Activated T-helper 1 cell treated with anti-CD3 and anti-CD28 coated beads, Interleukin-12 subunit alpha, Interleukin-12 subunit beta, Interleukin-2, Interleukin-4 antibody, amounts not matched to agents 30 ng/mL and 10 ng/mL and 1 ng/mL, durations not matched to agents 14 hours and 24 hours and 36 hours (primary cell): Measurements from ENCODE around the gene TWIST2. TPM values are rescaled to one million over a fixed set of nuclear protein-coding genes. Genes with fewer than 3 reads are reported as not detected.

Source experiments
- DNase-seq: peaks from one replicate; pipeline ENCODE4 v3.0.0; 2021; ENCODE audit warnings: low spot score
- H3K27ac Mint-ChIP-seq: one replicate; pipeline ENCODE4 v1.8.0; 2021; ENCODE audit warnings: mild to moderate bottlenecking, mixed read lengths
- H3K27me3 Mint-ChIP-seq: one replicate; pipeline ENCODE4 v1.8.0; 2022; ENCODE audit warnings: mild to moderate bottlenecking, moderate library complexity, mixed read lengths; ENCODE audit not compliant: insufficient read depth
- H3K36me3 Mint-ChIP-seq: one replicate; pipeline ENCODE4 v1.8.0; 2021; ENCODE audit warnings: low read depth, mixed read lengths
- H3K4me1 Mint-ChIP-seq: one replicate; pipeline ENCODE4 v1.8.0; 2021; ENCODE audit warnings: low read depth, mixed read lengths
- H3K4me3 Mint-ChIP-seq: one replicate; pipeline ENCODE4 v1.8.0; 2021; ENCODE audit warnings: mild to moderate bottlenecking, moderate library complexity, mixed read lengths
- H3K9me3 Mint-ChIP-seq: one replicate; pipeline ENCODE4 v1.8.0; 2021; ENCODE audit warnings: mixed read lengths
- intact Hi-C: fragments of 100-400 bp; cut with micrococcal nuclease; formaldehyde crosslinking; loops from one replicate; pipeline ENCODE4 v1.15.1; 2024
- total RNA-seq: library from RNA; stranded (reverse); gene quantifications from 2 replicates; pipeline ENCODE4 v1.2.3, GENCODE V29; 2022

Gene TWIST2
- total RNA-seq, 1 donor from 2014 or later: not detected

GRCh38 chr2:238894950-238895298, 47.0 kb downstream of the TWIST2 start:
- Mint-ChIP-seq H3K4me3 (no peak overlapping the region), H3K27me3 (no peaks in the 10 kb centered on the region), H3K27ac (no peak overlapping the region), H3K4me1 (no peaks in the 10 kb centered on the region), H3K36me3 (no peaks in the 10 kb centered on the region), H3K9me3 (no peaks in the 10 kb centered on the region)
- intact Hi-C loops: no loop called here
- DNase-seq: no peak

- no peaks in the 10 kb centered on the region for H3K9me3 Mint-ChIP-seq
- no peak for DNase-seq
- H3K4me1 Mint-ChIP-seq: no peaks in the 10 kb centered on the region
- intact Hi-C loops: no loop called here
- no peaks in the 10 kb centered on the region for H3K36me3 Mint-ChIP-seq
- H3K27ac Mint-ChIP-seq: no peak overlapping the region
- H3K27me3 Mint-ChIP-seq: no peaks in the 10 kb centered on the region
- H3K4me3 Mint-ChIP-seq: no peak overlapping the region
Observed at GRCh38 chr2:238895361-238895882, 47.5 kb downstream of the TWIST2 start.

- no peaks in the 10 kb centered on the region for H3K36me3 Mint-ChIP-seq
- no peaks in the 10 kb centered on the region for H3K4me1 Mint-ChIP-seq
- no peaks in the 10 kb centered on the region for H3K9me3 Mint-ChIP-seq
- H3K27me3 Mint-ChIP-seq: no peaks in the 10 kb centered on the region
- no peak overlapping the region for H3K27ac Mint-ChIP-seq
- DNase-seq: no peak
- intact Hi-C loops: no loop called here
- no peak overlapping the region for H3K4me3 Mint-ChIP-seq
Observed at GRCh38 chr2:238895891-238896600, 48.2 kb downstream of the TWIST2 start.

- Mint-ChIP-seq H3K27me3 (no peaks in the 10 kb centered on the region), H3K9me3 (no peaks in the 10 kb centered on the region), H3K36me3 (no peaks in the 10 kb centered on the region), H3K4me3 (no peak overlapping the region), H3K4me1 (no peaks in the 10 kb centered on the region), H3K27ac (no peak overlapping the region)
- no peak for DNase-seq
- intact Hi-C loops: no loop called here
Observed at GRCh38 chr2:238896641-238897040, 48.8 kb downstream of the TWIST2 start.

- Mint-ChIP-seq H3K27ac (no peak overlapping the region), H3K9me3 (no peaks in the 10 kb centered on the region), H3K4me1 (no peaks in the 10 kb centered on the region), H3K36me3 (no peaks in the 10 kb centered on the region), H3K4me3 (no peak overlapping the region), H3K27me3 (no peaks in the 10 kb centered on the region)
- intact Hi-C loops: no loop called here
- no peak for DNase-seq
Observed at GRCh38 chr2:238897122-238897880, 49.4 kb downstream of the TWIST2 start.

- Mint-ChIP-seq H3K4me1 (no peaks in the 10 kb centered on the region), H3K27ac (no peak overlapping the region), H3K9me3 (no peaks in the 10 kb centered on the region), H3K4me3 (no peak overlapping the region), H3K27me3 (no peaks in the 10 kb centered on the region), H3K36me3 (no peaks in the 10 kb centered on the region)
- intact Hi-C loops: no loop called here
- no peak for DNase-seq
Observed at GRCh38 chr2:238897911-238898311, 50.0 kb downstream of the TWIST2 start.

- Mint-ChIP-seq H3K4me3 (no peak overlapping the region), H3K27me3 (no peaks in the 10 kb centered on the region), H3K36me3 (no peaks in the 10 kb centered on the region), H3K4me1 (no peaks in the 10 kb centered on the region), H3K27ac (no peak overlapping the region), H3K9me3 (no peaks in the 10 kb centered on the region)
- intact Hi-C loops: no loop called here
- DNase-seq: no peak
Observed at GRCh38 chr2:238898534-238899281, 50.8 kb downstream of the TWIST2 start.

- Mint-ChIP-seq H3K4me1 (no peaks in the 10 kb centered on the region), H3K9me3 (no peaks in the 10 kb centered on the region), H3K4me3 (no peak overlapping the region), H3K27me3 (no peaks in the 10 kb centered on the region), H3K27ac (no peak overlapping the region), H3K36me3 (no peaks in the 10 kb centered on the region)
- intact Hi-C loops: no loop called here
- no peak for DNase-seq
Observed at GRCh38 chr2:238899386-238899785, 51.5 kb downstream of the TWIST2 start.

GRCh38 chr2:238900511-238900910, 52.6 kb downstream of the TWIST2 start:
- DNase-seq: no peak
- no peaks in the 10 kb centered on the region for H3K9me3 Mint-ChIP-seq
- no peak overlapping the region for H3K4me3 Mint-ChIP-seq
- no peaks in the 10 kb centered on the region for H3K36me3 Mint-ChIP-seq
- no peaks in the 10 kb centered on the region for H3K27me3 Mint-ChIP-seq
- intact Hi-C loops: no loop called here
- no peaks in the 10 kb centered on the region for H3K4me1 Mint-ChIP-seq
- no peak overlapping the region for H3K27ac Mint-ChIP-seq

- Mint-ChIP-seq H3K4me3 (no peak overlapping the region), H3K27ac (no peak overlapping the region), H3K27me3 (no peaks in the 10 kb centered on the region), H3K4me1 (no peaks in the 10 kb centered on the region), H3K36me3 (no peaks in the 10 kb centered on the region), H3K9me3 (peaks cover 5% of the 10 kb centered on the region)
- intact Hi-C loops: no loop called here
- no peak for DNase-seq
Observed at GRCh38 chr2:238901461-238902057, 53.7 kb downstream of the TWIST2 start.

- Mint-ChIP-seq H3K36me3 (no peaks in the 10 kb centered on the region), H3K27ac (no peak overlapping the region), H3K4me3 (no peak overlapping the region)
Observed at GRCh38 chr2:238902285-238902684, 54.4 kb downstream of the TWIST2 start.

GRCh38 chr2:238903141-238903540, 55.3 kb downstream of the TWIST2 start:
- H3K27ac Mint-ChIP-seq: no peak overlapping the region
- DNase-seq: no peak
- H3K4me3 Mint-ChIP-seq: no peak overlapping the region
- H3K27me3 Mint-ChIP-seq: no peaks in the 10 kb centered on the region
- H3K36me3 Mint-ChIP-seq: no peaks in the 10 kb centered on the region
- intact Hi-C loops: no loop called here
- H3K4me1 Mint-ChIP-seq: no peaks in the 10 kb centered on the region
- H3K9me3 Mint-ChIP-seq: peaks cover 5% of the 10 kb centered on the region

More at GRCh38 chr2:238902285-238902684, 54.4 kb downstream of the TWIST2 start:
- H3K9me3 Mint-ChIP-seq: peaks cover 5% of the 10 kb centered on the region
- intact Hi-C loops: no loop called here
- no peaks in the 10 kb centered on the region for H3K27me3 Mint-ChIP-seq
- no peaks in the 10 kb centered on the region for H3K4me1 Mint-ChIP-seq
- no peak for DNase-seq
